Measurements from ENCODE around the gene PKD1L1. TPM values are rescaled to one million over a fixed set of nuclear protein-coding genes. Genes with fewer than 3 reads are reported as not detected.

Gene PKD1L1
- total RNA-seq, 1 donor, result under 0.01 TPM

DNA sequence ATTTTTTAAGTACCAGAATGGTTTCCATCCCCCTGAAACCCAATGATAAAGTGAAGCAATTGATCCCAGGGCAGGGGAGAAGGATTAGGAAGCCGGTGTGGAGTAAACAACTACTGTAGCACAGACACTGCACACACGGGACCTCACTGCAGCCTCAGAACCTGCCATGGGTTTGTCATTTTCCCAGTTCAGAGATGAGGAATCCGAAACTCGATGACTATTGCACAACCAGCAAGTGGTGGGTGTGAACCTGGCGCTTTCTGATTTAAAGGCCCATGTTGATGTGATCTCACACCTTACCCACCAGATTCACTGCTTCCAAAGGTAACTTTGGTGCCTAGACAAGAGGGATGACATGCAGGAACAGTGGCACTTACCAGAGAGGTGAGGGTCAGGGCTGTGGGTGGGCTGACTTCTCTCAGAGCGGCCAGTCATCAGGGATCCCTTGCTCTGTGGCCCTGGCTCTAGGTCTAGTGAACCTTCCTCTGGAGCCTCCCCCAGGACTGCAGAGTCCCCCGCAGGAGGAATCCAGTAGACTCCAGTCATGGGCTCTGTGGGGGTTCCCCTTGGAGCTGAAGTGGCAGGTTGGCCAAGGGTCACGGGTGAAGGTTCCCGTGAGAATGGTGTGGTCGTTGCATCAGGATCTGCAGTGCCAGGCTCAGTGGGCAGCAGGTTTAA lies 62.8 kb downstream of the PKD1L1 start:
- no peak for DNase-seq (ENCODE audit: low read depth in 2 of 3, low spot score in 2 of 3)

DNA sequence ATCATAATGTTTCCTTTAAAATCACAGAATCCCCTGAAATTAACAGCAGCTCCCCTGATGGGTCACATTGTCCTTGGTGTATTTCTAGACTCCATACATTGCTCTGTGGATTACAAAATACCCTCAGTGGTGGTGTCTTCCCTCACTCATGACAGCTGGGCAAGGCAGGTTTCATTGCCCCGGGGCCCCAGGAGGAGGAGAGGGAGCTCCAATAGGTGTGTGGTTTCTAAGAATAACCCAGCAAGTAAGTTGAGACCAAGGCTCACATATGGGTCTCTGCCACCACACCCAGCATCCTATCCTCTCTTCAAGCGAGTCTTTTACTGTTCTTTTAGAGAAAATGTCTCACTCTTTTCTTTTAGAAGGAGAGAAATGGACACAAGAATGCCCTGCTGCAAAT lies 63.6 kb downstream of the PKD1L1 start:
- no peak for DNase-seq (ENCODE audit: low read depth in 2 of 3, low spot score in 2 of 3)

DNA sequence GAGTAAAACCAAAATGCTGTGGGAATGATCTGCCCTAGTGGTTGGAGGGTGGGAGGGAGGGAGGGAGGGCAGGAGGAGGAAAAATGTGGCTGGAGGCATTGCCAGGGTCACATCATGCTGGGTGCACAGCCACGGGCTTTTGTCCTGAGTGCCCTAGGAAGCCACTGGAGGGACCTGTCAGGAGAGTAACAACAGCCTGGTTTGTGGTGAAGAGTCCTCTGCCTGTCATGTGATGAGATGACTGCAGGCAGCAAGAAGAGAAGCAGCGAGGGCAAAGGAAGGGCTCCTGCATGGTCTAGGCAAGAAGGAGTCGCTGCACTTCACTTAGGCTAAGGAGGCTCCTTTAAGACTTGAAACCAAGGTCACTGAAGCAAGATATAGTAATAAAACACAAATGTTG lies 65.6 kb downstream of the PKD1L1 start:
- no peak for DNase-seq (ENCODE audit: low read depth in 2 of 3, low spot score in 2 of 3)

DNA sequence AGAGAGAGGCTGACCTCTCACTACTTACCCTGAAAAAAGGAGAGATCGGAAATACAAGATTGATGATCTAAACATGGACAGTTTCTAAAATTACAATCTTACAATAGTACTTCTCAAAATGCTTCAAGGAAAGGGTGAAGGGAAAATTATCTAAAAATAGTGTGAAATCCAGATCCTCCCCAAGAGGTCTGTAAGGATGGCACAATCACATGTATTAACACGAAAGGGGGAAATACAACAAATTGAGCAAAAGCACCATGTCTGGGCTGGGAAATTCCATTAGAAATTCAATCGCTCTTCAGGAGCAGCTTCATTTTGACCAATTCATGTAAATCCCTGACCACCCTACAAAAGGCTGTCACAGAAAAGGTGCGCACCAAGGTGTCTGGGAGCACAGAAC lies 67.0 kb downstream of the PKD1L1 start:
- DNase-seq (ENCODE audit: low read depth in 2 of 3, low spot score in 2 of 3), result no peak

DNA sequence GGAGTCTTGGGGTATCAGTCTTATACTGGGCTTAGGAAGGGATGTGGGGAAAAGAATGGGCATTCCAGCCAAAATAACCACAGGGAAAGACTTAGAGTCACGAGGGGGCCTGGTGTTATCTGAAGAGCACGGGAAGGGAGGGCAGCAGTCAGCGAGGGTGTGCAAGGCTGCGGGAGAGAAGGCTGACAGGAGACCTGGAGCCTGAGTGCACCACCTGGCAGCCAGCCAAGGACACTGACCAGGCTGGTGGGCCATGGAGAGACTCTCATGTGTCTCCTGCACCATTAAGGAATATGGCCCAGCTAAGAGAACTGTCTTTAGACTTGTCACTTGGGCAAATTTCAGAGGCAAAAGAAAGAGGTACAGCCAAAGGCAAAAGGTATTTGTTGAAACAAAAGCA lies 69.6 kb downstream of the PKD1L1 start:
- DNase-seq (ENCODE audit: low read depth in 2 of 3, low spot score in 2 of 3), result no peak

DNA sequence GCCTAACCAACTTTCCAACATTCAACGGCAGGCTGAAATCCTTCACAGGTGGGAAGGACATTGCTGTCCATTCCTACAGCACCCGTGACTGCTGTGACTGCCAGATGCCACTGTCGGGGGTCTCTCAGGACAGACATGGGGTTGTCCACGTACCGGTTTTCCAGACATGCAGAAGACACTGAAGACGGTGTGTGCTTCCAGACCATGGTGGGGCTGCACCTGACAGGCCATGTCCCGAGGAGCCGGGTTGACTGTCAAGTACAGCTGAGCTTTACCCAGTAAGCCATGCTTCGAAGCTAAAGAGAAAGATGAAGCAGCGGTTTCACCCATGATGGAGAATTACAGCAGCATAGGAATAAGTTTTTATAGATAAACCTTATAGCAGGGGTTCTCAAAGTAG lies 70.9 kb downstream of the PKD1L1 start:
- no peak for DNase-seq (ENCODE audit: low read depth in 2 of 3, low spot score in 2 of 3)

DNA sequence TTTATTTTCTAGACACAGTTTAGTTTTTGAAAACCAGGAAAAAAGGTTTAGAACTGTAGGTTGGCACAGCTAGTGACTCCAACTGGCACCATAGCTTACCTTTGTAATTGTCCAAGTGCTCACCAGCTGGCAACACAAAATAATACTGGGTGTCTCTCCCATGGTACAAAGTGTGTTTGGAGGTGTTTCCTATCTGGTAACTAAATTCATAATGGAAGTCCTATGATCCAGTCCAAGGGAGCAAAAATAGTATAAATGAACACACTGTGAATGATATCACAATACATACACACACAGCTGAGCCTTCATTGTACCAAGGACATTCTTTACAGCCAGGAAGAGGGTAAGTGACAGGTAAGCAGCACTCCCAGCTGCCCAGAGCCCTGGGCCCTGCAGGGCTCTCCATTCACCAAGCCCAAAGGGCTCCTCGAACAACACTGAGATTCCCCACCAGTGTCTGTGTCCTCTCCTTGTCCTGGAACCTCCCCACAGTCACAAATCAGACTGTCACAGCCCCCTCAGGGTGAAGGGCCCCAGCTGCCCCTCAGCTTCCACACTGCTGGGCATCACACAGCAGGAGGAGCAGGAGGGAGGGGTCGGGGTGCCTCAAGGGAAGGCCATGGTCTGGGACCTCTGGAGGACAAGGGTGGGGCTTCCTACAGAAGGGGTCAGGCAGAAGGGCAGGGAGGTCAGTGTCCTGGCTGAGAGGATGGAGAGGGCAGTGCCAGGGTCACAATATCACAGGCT lies 72.1 kb downstream of the PKD1L1 start:
- no peak for DNase-seq (ENCODE audit: low read depth in 2 of 3, low spot score in 2 of 3)

GRCh38 chr7:47875406-47875805 lies 72.9 kb downstream of the PKD1L1 start:
- DNase-seq (ENCODE audit: low read depth in 2 of 3, low spot score in 2 of 3), result no peak

GRCh38 chr7:47873762-47874161 lies 74.5 kb downstream of the PKD1L1 start:
- no peak for DNase-seq (ENCODE audit: low read depth in 2 of 3, low spot score in 2 of 3)

- DNase-seq (ENCODE audit: low read depth in 2 of 3, low spot score in 2 of 3), result no peak
Observed at GRCh38 chr7:47867286-47867685, 81.0 kb downstream of the PKD1L1 start.

GRCh38 chr7:47866120-47866519 lies 82.1 kb downstream of the PKD1L1 start:
- no peak for DNase-seq (ENCODE audit: low read depth in 2 of 3, low spot score in 2 of 3)

DNA sequence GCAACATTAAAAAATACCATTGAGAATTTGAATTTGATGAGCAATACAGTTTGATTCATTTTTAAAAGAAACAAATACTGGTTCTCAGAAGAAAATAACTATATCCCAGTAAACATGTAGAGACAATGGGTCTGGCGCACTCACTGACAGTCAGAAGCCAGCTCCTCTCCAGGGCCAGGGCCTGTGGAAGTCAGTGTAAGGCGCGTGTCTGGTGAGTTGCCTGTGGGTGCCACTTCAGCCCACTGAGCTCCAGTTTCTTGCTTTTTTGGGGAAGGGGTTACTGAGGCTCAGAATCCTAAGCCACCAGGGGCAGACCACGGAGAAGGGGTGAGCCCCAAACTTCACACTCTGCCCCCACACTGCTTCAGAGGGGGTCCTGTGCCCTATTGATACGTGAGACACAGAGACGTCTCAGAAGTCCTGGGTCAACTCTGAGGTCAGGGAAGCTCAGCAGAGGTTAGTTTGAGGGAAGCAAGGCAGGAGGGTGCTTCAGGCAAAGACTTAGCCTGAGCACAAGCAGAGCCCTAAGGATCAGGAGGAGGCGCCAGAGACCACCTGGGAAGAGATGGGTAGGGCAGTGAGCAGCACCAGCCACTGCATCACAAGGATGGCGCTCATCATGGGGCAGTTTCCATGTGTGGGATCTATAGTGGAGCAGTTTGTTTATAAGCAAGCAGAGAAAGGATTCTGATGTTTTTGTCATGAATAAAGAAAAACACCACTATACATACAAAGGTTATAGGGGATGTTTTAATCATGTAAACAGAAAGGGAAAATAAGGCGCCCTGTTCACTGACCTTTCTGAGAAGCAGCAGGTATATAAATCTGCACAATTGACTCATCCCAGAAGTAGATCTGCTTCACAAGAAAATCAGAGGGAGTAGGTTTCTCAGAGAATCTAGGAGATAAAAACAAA lies 95.7 kb downstream of the PKD1L1 start:
- no peak for DNase-seq (ENCODE audit: low read depth in 2 of 3, low spot score in 2 of 3)

- no peak for DNase-seq (ENCODE audit: low read depth in 2 of 3, low spot score in 2 of 3)
Observed at GRCh38 chr7:47847207-47847606, 101.1 kb downstream of the PKD1L1 start.

GRCh38 chr7:47846138-47846836 lies 102.0 kb downstream of the PKD1L1 start:
- DNase-seq (ENCODE audit: low read depth in 2 of 3, low spot score in 2 of 3), result no peak

DNA sequence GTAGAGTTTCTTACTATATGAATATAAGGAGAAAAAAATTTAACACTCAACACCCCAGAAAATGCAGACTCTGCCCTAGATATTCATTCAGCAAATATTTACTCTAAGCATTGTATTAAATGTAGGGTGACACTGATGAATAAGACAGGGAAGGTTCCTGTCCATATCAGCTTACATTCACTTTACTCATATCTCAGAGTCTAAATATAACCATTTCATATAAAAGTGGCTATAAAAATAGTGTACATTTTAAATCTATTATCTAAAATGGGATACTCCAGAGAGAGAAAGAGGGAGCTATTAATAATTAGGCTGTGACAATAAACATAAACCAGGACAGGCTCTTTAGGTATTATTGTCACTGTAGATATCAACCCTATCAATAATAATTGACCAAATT lies 104.0 kb downstream of the PKD1L1 start:
- no peak for DNase-seq (ENCODE audit: low read depth in 2 of 3, low spot score in 2 of 3)

- no peak for DNase-seq (ENCODE audit: low read depth in 2 of 3, low spot score in 2 of 3)
Observed at GRCh38 chr7:47843291-47843690, 105.0 kb downstream of the PKD1L1 start.

DNA sequence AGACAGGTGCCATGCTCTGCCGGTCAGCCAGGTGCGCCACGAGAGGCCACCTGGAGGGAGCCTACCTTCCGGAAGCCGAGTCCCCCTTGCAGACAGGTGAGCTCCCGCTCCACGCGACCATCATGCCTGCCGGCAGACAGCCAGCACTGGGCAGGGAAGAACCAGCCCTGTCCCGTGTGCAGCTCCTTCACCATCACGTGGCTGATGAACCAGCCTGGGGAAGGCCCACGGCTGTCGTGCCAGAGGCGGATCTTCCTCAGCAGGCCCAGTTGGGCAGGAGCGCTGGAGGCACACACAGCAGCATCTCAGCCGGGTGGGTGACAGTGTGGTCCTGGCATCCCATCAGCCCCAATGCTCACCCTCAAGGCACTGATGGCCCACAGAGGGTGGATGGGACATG lies 108.9 kb downstream of the PKD1L1 start:
- DNase-seq (ENCODE audit: low read depth in 2 of 3, low spot score in 2 of 3), result no peak

- DNase-seq (ENCODE audit: low read depth in 2 of 3, low spot score in 2 of 3), result no peak
Observed at GRCh38 chr7:47837826-47838225, 110.4 kb downstream of the PKD1L1 start.

DNA sequence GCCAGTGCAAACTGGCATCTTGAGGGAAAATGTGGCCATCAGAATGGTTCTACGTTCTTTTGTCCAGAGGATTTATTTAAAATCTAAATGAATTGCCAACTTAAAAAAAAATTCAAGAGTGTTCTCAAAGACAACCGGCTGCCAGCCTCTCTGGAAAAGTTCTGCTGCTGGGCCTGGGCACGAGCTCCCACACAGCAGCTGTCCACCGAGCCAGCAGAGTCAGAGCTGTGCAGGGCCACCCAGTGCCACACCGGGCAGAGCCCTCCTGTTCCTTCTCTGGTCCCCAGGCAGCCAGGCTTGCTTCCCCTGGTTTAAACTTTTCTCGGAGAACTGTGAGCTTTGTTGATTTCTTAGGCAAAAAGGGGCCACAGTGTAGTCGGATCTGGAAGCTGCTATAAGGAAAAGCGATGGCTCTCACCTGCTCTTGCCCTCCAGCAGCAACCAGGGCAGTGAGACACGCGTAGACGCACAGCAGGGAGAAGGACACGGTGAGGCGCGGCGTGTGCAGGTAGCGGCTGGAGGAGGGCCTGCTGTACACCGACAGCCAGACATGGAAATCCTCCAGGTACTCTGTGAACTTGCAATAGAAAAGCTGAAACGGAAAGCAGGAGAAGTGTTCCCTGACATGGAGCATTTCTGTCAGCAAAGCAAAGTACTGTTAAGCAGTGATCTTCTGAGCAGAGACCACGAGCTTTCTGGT lies 111.6 kb downstream of the PKD1L1 start:
- no peak for DNase-seq (ENCODE audit: low read depth in 2 of 3, low spot score in 2 of 3)

- DNase-seq (ENCODE audit: low read depth in 2 of 3, low spot score in 2 of 3), result no peak
Observed at GRCh38 chr7:47836080-47836479, 112.2 kb downstream of the PKD1L1 start.
